ENCODE results near the gene EDAR.

DNA sequence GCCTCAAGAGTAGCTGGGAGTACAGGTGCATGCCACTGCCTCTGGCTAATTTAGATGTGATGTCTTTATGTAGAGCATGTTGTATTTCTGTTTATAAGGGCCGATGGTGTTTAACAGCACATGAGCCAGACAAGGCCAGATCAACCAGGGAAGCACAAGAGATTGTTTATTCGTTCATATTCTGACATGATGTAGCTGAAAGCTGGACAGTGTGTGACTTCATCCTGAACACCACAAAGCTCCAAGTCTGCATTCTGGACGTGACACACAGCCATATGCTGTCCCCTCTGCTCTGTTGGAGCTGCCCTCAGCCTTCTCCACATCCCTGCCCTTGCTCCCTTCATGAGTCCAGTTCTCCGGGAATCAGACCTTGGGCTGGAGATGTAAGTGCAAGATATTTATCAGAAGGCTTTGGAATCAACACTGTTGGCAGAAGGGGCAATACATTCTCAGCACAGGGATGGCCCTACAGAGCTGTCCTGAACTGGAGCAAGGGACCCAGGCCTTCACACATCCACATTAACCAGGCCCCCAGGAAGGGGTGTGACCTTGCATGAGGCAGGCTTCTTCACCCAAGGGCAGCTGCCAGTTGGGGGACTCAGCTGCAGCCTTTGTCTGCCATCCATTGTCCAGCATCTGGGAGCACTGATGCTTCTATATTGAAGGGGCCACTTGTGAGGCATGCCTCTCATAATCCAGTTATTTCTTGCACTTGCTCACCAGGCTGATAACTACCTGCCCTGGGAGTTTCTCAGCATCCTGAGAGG lies 38.5 kb downstream of the EDAR start:
- TF ChIP-seq, protein P1, sequence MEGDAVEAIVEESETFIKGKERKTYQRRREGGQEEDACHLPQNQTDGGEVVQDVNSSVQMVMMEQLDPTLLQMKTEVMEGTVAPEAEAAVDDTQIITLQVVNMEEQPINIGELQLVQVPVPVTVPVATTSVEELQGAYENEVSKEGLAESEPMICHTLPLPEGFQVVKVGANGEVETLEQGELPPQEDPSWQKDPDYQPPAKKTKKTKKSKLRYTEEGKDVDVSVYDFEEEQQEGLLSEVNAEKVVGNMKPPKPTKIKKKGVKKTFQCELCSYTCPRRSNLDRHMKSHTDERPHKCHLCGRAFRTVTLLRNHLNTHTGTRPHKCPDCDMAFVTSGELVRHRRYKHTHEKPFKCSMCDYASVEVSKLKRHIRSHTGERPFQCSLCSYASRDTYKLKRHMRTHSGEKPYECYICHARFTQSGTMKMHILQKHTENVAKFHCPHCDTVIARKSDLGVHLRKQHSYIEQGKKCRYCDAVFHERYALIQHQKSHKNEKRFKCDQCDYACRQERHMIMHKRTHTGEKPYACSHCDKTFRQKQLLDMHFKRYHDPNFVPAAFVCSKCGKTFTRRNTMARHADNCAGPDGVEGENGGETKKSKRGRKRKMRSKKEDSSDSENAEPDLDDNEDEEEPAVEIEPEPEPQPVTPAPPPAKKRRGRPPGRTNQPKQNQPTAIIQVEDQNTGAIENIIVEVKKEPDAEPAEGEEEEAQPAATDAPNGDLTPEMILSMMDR (IDR thresholded peaks at IDR 0.05) = no peak
- no peak for TF ChIP-seq ZFX (IDR thresholded peaks at IDR 0.05; ENCODE audit: borderline replicate concordance)

Data from 22Rv1 (cell line).